HG03060 (cell line): Measurements from ENCODE around the gene SPAG16.
A peak's percentile ranks its signal among the peaks of the same experiment; 100 is the strongest.
"Not testable (repeated sequence)": the region's sequence is repeated elsewhere in the genome, so short reads cannot be mapped to it uniquely, and the experiment has no call there.

Source experiments
- ATAC-seq: cut with Tn5 transposase; IDR thresholded peaks from one replicate; pipeline ENCODE4 v1.9.1; 2021; ENCODE audit warnings: low read depth, moderate number of reproducible peaks; ENCODE audit not compliant: unreplicated experiment

Gene SPAG16

DNA sequence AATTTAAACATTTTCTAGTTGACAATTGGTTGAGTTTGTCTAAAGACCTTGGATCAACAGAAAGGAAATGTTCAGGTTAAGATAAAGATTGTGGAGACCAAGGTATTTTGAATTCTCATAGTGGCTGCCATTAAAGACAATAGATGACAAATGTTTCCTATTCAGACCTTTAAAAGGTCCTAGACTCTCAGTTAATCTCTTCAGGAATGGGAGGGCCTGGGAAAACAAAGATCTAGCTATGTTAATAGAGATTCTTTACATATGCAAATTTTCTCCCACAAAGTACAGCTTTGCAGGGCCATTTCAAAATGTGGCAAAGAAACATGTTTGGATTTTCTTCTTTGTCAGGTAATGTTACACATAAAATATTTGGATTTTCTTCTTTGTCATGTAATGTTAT is 403.9 kb downstream of the SPAG16 start:
- no peak for ATAC-seq

GRCh38 chr2:213688825-213689224 is 404.6 kb downstream of the SPAG16 start:
- ATAC-seq, result not testable (repeated sequence)

DNA sequence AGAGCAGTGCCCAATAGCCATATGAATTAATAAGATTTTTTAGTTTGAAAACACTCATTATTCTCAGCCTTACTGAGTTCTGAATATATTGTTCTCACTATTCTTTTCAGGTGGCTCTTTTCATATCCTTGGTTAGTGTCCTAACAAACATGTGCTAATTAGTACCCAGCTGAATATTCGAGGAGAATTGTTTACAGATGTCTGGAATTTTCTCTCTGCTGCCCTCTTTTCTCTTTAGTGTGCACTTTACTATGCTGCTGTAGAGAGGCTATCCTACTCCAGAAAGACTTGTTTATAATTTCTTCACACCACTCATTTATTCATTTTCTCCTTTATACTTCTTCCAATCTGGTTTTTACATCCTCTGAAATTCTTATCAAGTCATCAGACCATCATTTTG is 405.3 kb downstream of the SPAG16 start:
- ATAC-seq, result no peak

- ATAC-seq, result no peak
Measured at GRCh38 chr2:213691351-213691750, 407.1 kb downstream of the SPAG16 start.

GRCh38 chr2:213696442-213696841 is 412.2 kb downstream of the SPAG16 start:
- ATAC-seq, result no peak

- not testable (repeated sequence) for ATAC-seq
Measured at GRCh38 chr2:213701365-213701764, 417.1 kb downstream of the SPAG16 start.

DNA sequence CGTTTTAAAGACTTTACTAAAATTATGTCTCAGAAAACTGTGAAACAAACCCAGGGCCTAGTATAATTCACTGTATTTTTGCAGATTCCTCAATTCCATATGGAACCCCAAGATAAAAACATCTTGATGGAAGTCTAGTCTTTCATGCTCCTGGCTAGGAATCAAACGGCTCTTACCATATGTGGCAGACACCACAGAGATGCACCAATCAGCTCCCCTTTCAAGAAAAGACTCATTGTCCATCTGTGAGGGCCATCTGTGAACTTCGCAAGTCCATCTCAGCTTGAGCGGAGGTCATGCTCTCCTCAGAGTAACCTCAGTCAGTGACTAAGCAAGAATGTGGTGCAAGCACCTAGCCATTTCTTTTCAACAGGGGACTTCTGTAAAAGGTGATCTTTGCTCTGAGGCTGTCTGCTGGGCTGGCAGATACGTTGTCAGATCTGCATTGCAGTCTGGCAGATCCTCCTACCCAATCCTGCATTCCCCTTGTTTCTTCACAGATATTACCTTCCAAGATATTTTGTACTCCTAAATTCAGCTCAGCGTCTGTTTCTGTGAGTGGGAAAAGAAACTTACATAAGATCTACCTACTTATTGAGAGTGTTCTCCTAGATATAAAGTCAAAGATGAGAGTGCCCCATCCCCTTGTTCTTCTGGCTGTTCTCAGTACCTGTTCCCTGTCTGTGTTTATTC is 419.3 kb downstream of the SPAG16 start:
- ATAC-seq, result no peak

DNA sequence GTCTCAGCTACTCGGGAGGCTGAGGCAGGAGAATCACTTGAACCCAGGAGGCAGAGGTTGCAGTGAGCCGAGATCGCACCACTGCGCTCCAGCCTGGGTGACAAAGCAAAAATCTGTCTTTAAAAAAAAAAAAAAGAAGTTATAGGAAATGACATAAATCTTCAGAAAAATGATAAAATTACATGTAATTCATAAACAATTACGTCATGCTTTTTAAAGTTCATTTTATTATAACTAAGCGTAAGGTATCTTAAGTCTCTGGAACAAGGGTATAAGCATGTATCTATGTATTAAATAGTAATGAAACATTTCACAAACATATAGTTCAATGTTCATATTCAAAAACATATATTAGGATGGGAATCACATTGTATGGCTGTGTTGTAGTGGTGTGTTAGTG is 425.9 kb downstream of the SPAG16 start:
- ATAC-seq, result no peak

DNA sequence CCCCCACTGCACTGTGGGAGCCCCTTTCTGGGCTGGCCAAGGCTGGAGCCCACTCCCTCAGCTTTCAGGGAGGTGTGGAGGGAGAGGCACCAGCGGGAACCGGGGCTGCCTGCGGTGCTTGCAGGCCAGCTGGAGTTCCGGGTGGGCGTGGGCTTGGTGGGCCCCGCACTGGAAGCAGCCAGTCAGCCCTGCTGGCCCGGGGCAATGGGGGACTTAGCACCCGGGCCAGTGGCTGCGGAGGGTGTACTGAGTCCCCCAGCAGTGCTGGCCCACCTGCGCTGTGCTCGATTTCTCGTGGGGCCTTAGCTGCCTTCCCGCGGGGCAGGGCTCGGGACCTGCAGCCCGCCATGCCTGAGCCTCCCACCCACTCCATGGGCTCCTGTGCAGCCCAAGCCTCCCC is 434.1 kb downstream of the SPAG16 start:
- ATAC-seq, result not testable (repeated sequence)

DNA sequence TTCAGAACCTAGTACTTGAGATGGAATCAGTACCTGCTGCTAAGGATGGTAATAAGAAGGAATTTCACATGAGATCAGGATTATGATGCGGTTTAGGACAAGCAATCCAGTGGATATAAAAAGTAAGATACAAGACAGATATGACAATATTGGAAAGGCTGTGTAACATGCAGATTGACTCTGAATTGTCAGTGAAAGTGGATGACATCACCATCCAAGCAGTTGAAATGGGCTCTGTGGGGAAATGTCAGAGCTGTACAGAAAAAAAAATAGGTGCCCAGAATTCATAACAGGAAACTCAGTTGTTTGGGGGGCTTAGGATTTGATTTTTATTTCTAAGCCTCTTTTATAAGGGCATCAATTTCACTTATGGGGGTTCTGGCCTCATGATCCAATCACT is 438.3 kb downstream of the SPAG16 start:
- no peak for ATAC-seq

- ATAC-seq, result no peak
Measured at GRCh38 chr2:213723041-213723560, 438.8 kb downstream of the SPAG16 start.

DNA sequence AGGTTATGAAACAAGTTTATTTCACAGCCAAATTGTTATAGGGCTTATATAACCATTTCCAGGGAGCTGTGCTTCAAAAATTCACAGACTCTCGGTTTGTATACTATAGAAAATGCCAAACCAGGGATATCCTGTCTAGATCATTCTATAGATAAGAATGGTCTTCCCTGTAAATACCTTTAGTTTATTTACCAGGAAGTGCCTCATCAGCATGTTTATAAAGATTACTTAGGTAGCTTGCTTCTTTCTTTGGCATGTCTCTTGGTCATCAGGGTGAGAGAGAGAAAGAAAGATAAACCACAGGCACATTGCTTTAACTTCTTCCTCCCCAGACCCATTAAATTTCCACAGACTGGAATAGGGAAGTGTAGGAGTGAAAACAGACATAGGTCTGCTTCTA is 439.4 kb downstream of the SPAG16 start:
- ATAC-seq, result no peak

- no peak for ATAC-seq
Measured at GRCh38 chr2:213726101-213726500, 441.8 kb downstream of the SPAG16 start.

DNA sequence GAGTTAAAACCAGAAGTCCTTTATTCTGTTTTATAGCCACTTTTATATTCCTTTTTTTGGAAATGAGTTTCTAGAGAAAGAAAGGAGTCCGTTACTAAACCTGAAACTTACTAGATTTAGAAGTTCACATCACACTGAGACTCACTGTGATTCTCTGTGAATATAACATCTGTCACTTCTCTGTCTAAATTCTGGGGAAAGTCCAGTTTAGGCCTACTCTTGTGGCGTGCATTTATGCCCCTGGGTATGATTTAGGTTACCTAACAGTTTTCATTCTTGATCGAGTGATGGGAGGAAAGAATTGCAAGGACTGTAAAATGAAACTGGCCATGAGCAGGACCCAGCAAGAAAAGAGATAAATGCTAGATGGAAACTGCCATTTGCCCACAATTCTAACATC is 449.6 kb downstream of the SPAG16 start:
- ATAC-seq, result peak; percentile 91

- ATAC-seq, result peak; percentile 88
Measured at GRCh38 chr2:213740453-213740852, 456.2 kb downstream of the SPAG16 start.

GRCh38 chr2:213751446-213751845 is 467.2 kb downstream of the SPAG16 start:
- ATAC-seq, result peak; percentile 82

GRCh38 chr2:213752575-213752974 is 468.3 kb downstream of the SPAG16 start:
- ATAC-seq, result no peak

DNA sequence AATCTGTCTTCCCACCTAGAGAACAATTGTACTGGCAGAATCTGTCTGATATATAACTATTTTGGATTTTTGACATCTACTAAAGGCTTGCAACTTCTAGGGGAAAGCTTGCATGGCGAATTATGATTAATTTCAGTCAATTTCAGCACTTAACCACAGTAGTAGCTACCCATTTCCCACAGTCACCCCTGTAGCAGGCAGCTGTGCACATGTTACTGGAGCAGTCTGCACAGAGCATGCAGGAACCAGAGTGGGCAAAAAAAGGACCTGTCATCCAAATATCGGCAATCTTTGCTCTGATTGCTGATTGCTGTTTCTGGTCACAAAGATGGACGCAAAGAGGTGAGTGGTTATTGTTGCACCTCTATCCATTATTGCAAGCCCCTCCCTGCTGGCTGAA is 473.3 kb downstream of the SPAG16 start:
- ATAC-seq, result no peak

GRCh38 chr2:213763354-213763753 is 479.1 kb downstream of the SPAG16 start:
- ATAC-seq, result no peak

DNA sequence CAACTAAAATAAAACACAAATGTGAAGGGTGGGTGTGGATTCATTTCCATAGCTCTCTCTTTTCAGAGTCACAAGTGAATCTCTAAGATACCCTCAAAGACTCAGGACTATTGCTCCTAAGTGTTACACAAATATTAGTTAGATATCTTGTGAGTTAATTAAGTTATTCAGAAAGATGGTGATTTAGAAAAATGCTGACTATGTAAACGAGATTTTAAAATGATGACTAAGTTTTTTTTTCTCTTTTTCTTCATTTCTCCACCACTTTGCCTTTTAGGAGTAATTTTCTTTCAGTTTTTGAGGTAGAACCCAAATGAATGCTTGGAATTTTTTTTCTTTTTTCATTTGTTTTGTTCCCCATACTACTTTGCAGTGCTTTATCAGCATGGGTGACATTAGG is 479.7 kb downstream of the SPAG16 start:
- no peak for ATAC-seq

DNA sequence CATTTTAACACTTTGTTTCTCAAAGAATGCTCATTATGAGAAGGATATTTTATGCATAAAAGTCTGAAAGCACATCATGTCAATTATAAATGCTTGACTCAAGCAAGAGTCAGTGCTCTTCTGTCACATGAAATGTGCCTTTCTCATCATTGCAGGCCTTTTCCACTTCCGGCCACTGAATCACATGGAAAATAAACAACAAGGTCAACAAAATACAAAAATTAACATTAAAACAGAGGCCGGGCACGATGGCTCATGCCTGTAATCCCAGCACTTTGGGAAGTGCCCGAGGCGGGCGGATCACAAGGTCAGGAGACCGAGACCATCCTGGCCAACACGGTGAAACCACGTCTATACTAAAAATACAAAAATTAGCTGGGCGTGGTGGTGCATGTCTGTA is 480.6 kb downstream of the SPAG16 start:
- no peak for ATAC-seq

DNA sequence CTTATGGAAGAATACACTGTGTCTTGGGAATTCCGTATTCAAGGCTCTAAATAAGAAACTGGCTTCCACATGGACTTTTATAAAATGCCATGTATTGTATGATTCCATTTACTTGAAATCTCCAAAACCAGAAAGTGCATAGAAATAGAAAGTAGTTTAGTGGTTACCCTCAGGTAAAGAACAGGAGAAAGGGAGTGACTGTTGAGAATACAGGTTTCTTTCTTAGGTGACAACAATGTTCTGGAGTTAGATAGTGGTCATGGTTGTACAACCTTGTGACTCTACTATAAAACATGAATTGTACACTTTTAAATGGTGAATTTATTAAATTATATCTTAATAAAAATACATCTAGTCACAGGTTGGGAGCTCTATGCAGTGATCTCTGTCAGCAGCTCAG is 481.8 kb downstream of the SPAG16 start:
- ATAC-seq, result peak; percentile 25

GRCh38 chr2:213766465-213766901 is 482.2 kb downstream of the SPAG16 start:
- peak; percentile 94 for ATAC-seq
